ENCODE measurements around the gene SMYD3. TPM values are rescaled to one million over a fixed set of nuclear protein-coding genes. Genes with fewer than 3 reads are reported as not detected.

Gene SMYD3
- total RNA-seq, 1 donor from 2014 or later, result 22.3 TPM

GRCh38 chr1:246278371-246278770 is 228.7 kb downstream of the SMYD3 start:
- Histone ChIP-seq H3K4me1 (no peaks in the 10 kb centered on the region), H3K36me3 (no peaks in the 10 kb centered on the region), H3K27me3 (no peaks in the 10 kb centered on the region), H3K27ac (no peak overlapping the region), H3K4me3 (no peak overlapping the region), H3K9me3 (no peaks in the 10 kb centered on the region)
- DNase-seq (ENCODE audit: extremely low spot score in 2 of 2), result no peak
- intact Hi-C loops (cut with DNase I), result no loop called here
- TF ChIP-seq POLR2A (IDR thresholded peaks at IDR 0.05) (no peak), POLR2AphosphoS5 (IDR thresholded peaks at IDR 0.05; ENCODE audit: insufficient read depth in 1 of 2, low read depth in 1 of 2) (no peak), CTCF (IDR thresholded peaks at IDR 0.05) (no peak)

- no peak for TF ChIP-seq CTCF (IDR thresholded peaks at IDR 0.05)
- H3K9me3 ChIP-seq, result no peaks in the 10 kb centered on the region
- no peaks in the 10 kb centered on the region for H3K36me3 ChIP-seq
- no peaks in the 10 kb centered on the region for H3K4me1 ChIP-seq
- no peak for DNase-seq (ENCODE audit: extremely low spot score in 2 of 2)
- no peaks in the 10 kb centered on the region for H3K27me3 ChIP-seq
- no peak overlapping the region for H3K27ac ChIP-seq
- intact Hi-C loops (cut with DNase I), result no loop called here
- no peak overlapping the region for H3K4me3 ChIP-seq
Measured at GRCh38 chr1:246275036-246275435, 232.0 kb downstream of the SMYD3 start.

- Histone ChIP-seq H3K9me3 (no peaks in the 10 kb centered on the region), H3K4me1 (no peaks in the 10 kb centered on the region), H3K27me3 (no peaks in the 10 kb centered on the region), H3K27ac (no peak overlapping the region), H3K4me3 (no peak overlapping the region), H3K36me3 (no peaks in the 10 kb centered on the region)
- intact Hi-C loops (cut with DNase I), result no loop called here
- no peak for DNase-seq (ENCODE audit: extremely low spot score in 2 of 2)
- TF ChIP-seq POLR2AphosphoS5 (IDR thresholded peaks at IDR 0.05; ENCODE audit: insufficient read depth in 1 of 2, low read depth in 1 of 2) (no peak), POLR2A (IDR thresholded peaks at IDR 0.05) (no peak), CTCF (IDR thresholded peaks at IDR 0.05) (no peak)
Measured at GRCh38 chr1:246274186-246274585, 232.9 kb downstream of the SMYD3 start.

- no peak for DNase-seq (ENCODE audit: extremely low spot score in 2 of 2)
- Histone ChIP-seq H3K4me1 (no peaks in the 10 kb centered on the region), H3K27ac (no peak overlapping the region), H3K4me3 (no peak overlapping the region), H3K27me3 (no peaks in the 10 kb centered on the region), H3K36me3 (no peaks in the 10 kb centered on the region), H3K9me3 (no peaks in the 10 kb centered on the region)
- intact Hi-C loops (cut with DNase I), result no loop called here
- TF ChIP-seq POLR2AphosphoS5 (IDR thresholded peaks at IDR 0.05; ENCODE audit: insufficient read depth in 1 of 2, low read depth in 1 of 2) (no peak), CTCF (IDR thresholded peaks at IDR 0.05) (no peak), POLR2A (IDR thresholded peaks at IDR 0.05) (no peak)
Measured at GRCh38 chr1:246271516-246271915, 235.6 kb downstream of the SMYD3 start.

- intact Hi-C loops (cut with DNase I), result no loop called here
Measured at GRCh38 chr1:246270236-246270635, 236.8 kb downstream of the SMYD3 start.

More at GRCh38 chr1:246270236-246270635, 236.8 kb downstream of the SMYD3 start:
- no peaks in the 10 kb centered on the region for H3K27me3 ChIP-seq
- TF ChIP-seq POLR2AphosphoS5 (IDR thresholded peaks at IDR 0.05; ENCODE audit: insufficient read depth in 1 of 2, low read depth in 1 of 2) (no peak), CTCF (IDR thresholded peaks at IDR 0.05) (no peak), POLR2A (IDR thresholded peaks at IDR 0.05) (no peak)
- no peaks in the 10 kb centered on the region for H3K9me3 ChIP-seq
- no peak overlapping the region for H3K27ac ChIP-seq
- no peaks in the 10 kb centered on the region for H3K36me3 ChIP-seq
- no peak overlapping the region for H3K4me3 ChIP-seq
- H3K4me1 ChIP-seq, result no peaks in the 10 kb centered on the region
- DNase-seq (ENCODE audit: extremely low spot score in 2 of 2), result no peak
